Measurements from ENCODE around the gene C1QTNF5. TPM values are rescaled to one million over a fixed set of nuclear protein-coding genes. Genes with fewer than 3 reads are reported as not detected.

Gene C1QTNF5
- total RNA-seq, 5 donors from 2014 or later (not counting 1 experiment from before 2014, with no cell fraction given) = not detected

- H3K36me3 Mint-ChIP-seq = no peaks in the 10 kb centered on the region
- Histone ChIP-seq H3K4me3 (ENCODE audit: control insufficient read depth in 1 of 2, extremely low read depth in 1 of 2, low read length in 1 of 2) (no peak overlapping the region), H3K27ac (ENCODE audit: low read length) (no peak overlapping the region), H3K36me3 (ENCODE audit: control insufficient read depth in 2 of 2, extremely low read depth in 1 of 2, insufficient read depth in 1 of 2, low read length in 1 of 2) (no peaks in the 10 kb centered on the region), H3K27me3 (replicated peaks in 1 of 2; ENCODE audit: control insufficient read depth in 2 of 2, extremely low read depth in 1 of 2, insufficient read depth in 2 of 2, low read length in 1 of 2) (peaks cover 5 to 39% of the 10 kb centered on the region in 2 experiments), H3K4me1 (ENCODE audit: control insufficient read depth in 1 of 2, extremely low read depth in 1 of 2, insufficient read depth in 2 of 2, low read length in 2 of 2) (peaks cover 0 to 23% of the 10 kb centered on the region in 2 experiments), H3K9me3 (no peaks in the 10 kb centered on the region)
- DNase-seq (no peak), ATAC-seq (replicated peaks in 1 of 4) (no peak)
- ChIA-PET POLR2A (no interaction called here), CTCF (interaction anchor here in 1 of 2 donors (0.6 to 1.1 kb wide), 3 partner anchors 7 to 21 kb away, joined by 3 to 4 read pairs (median 3); no protein-coding TSS in a partner anchor)
- no peak overlapping the region for H3K4me3 Mint-ChIP-seq
- H3K27ac Mint-ChIP-seq = no peak overlapping the region
- peaks cover 7 to 18% (median 12%) of the 10 kb centered on the region in 3 donors for H3K4me1 Mint-ChIP-seq
- WGBS (ENCODE audit: insufficient coverage) = 89% methylated on average over 8 of the region's 10 CpGs
- H3K9me3 Mint-ChIP-seq = no peaks in the 10 kb centered on the region
- H3K27me3 Mint-ChIP-seq = peaks cover 5 to 23% of the 10 kb centered on the region in 2 donors
Observed at GRCh38 chr11:119359365-119360214, 18.9 kb upstream of the C1QTNF5 start.

DNA sequence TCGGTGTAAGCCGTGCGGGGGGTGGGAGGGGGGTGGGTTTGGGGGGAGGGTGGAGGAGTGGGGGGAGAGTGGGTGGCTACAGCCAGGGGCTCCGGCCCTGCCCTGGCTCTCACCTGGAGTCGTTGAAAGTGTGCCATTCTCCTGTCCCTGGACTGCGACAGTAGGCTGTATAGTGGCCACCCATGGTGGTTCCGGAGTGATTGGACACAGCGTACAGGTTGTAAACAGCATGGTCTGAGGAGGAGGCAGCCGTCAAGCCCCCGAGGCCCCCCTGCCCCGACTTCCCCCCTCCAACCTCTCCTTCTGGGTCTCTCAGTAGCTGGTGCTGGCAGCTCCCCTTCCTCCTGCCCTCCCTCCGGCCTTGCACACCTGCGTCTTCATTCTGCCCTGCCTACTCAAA, 16.4 kb upstream of the C1QTNF5 start:
- Mint-ChIP-seq H3K4me3 (peak overlapping the region; percentile 56 to 81 (median 70)), H3K36me3 (no peaks in the 10 kb centered on the region), H3K27me3 (peaks cover 11 to 22% of the 10 kb centered on the region in 2 donors), H3K27ac (no peak overlapping the region), H3K9me3 (no peaks in the 10 kb centered on the region), H3K4me1 (peaks cover 2 to 9% (median 7%) of the 10 kb centered on the region in 3 donors)
- Histone ChIP-seq H3K4me3 (ENCODE audit: control insufficient read depth in 1 of 2, extremely low read depth in 1 of 2, low read length in 1 of 2) (peak overlapping the region; percentile 47 to 97), H3K27ac (ENCODE audit: low read length) (no peak overlapping the region), H3K27me3 (replicated peaks in 1 of 2; ENCODE audit: control insufficient read depth in 2 of 2, extremely low read depth in 1 of 2, insufficient read depth in 2 of 2, low read length in 1 of 2) (peaks cover 6 to 34% of the 10 kb centered on the region in 2 experiments), H3K4me1 (ENCODE audit: control insufficient read depth in 1 of 2, extremely low read depth in 1 of 2, insufficient read depth in 2 of 2, low read length in 2 of 2) (peaks cover 0 to 11% of the 10 kb centered on the region in 2 experiments), H3K36me3 (ENCODE audit: control insufficient read depth in 2 of 2, extremely low read depth in 1 of 2, insufficient read depth in 1 of 2, low read length in 1 of 2) (no peaks in the 10 kb centered on the region), H3K9me3 (no peaks in the 10 kb centered on the region)
- DNase-seq = no peak
- WGBS (ENCODE audit: insufficient coverage) = 0% methylated on average over 1 of the region's 13 CpGs
- ChIA-PET POLR2A (interaction anchor here in 1 of 2 donors (0.6 kb wide), 1 partner anchor 310 kb away, joined by 6 read pairs; no protein-coding TSS in a partner anchor), CTCF (interaction anchor here (0.6 to 2.8 kb wide), 12 partner anchors 8 to 646 kb away, joined by 3 to 21 read pairs (median 10); partner anchors contain the start of gene USP2 (in 2 of the 2))
- no peak for ATAC-seq (replicated peaks in 1 of 4)

GRCh38 chr11:119356349-119357031, 15.8 kb upstream of the C1QTNF5 start:
- DNase-seq (peak; percentile 42 to 85 (median 66)), ATAC-seq (replicated peaks in 1 of 4) (peak; percentile 92 to 96 (median 94))
- Mint-ChIP-seq H3K27ac (peak overlapping the region in 1 of 2 donors; percentile 16), H3K4me1 (peaks cover 2 to 9% (median 7%) of the 10 kb centered on the region in 3 donors), H3K36me3 (no peaks in the 10 kb centered on the region), H3K9me3 (no peaks in the 10 kb centered on the region), H3K27me3 (peaks cover 15 to 20% of the 10 kb centered on the region in 2 donors), H3K4me3 (peak overlapping the region; percentile 81 to 89 (median 83))
- Histone ChIP-seq H3K27me3 (replicated peaks in 1 of 2; ENCODE audit: control insufficient read depth in 2 of 2, extremely low read depth in 1 of 2, insufficient read depth in 2 of 2, low read length in 1 of 2) (peaks cover 5 to 37% of the 10 kb centered on the region in 2 experiments), H3K4me3 (ENCODE audit: control insufficient read depth in 1 of 2, extremely low read depth in 1 of 2, low read length in 1 of 2) (peak overlapping the region; percentile 47 to 97), H3K36me3 (ENCODE audit: control insufficient read depth in 2 of 2, extremely low read depth in 1 of 2, insufficient read depth in 1 of 2, low read length in 1 of 2) (no peaks in the 10 kb centered on the region), H3K27ac (ENCODE audit: low read length) (no peak overlapping the region), H3K4me1 (ENCODE audit: control insufficient read depth in 1 of 2, extremely low read depth in 1 of 2, insufficient read depth in 2 of 2, low read length in 2 of 2) (peaks cover 0 to 11% of the 10 kb centered on the region in 2 experiments), H3K9me3 (no peaks in the 10 kb centered on the region)
- ChIA-PET POLR2A (no interaction called here), CTCF (interaction anchor here (0.6 to 2.8 kb wide), 22 partner anchors 8 to 647 kb away, joined by 3 to 21 read pairs (median 4); partner anchors contain the start of genes USP2 (in 2 of the 2) and NECTIN1 (in 1 of the 2))
- 1% methylated on average over 47 of the region's 54 CpGs for WGBS (ENCODE audit: insufficient coverage)

DNA sequence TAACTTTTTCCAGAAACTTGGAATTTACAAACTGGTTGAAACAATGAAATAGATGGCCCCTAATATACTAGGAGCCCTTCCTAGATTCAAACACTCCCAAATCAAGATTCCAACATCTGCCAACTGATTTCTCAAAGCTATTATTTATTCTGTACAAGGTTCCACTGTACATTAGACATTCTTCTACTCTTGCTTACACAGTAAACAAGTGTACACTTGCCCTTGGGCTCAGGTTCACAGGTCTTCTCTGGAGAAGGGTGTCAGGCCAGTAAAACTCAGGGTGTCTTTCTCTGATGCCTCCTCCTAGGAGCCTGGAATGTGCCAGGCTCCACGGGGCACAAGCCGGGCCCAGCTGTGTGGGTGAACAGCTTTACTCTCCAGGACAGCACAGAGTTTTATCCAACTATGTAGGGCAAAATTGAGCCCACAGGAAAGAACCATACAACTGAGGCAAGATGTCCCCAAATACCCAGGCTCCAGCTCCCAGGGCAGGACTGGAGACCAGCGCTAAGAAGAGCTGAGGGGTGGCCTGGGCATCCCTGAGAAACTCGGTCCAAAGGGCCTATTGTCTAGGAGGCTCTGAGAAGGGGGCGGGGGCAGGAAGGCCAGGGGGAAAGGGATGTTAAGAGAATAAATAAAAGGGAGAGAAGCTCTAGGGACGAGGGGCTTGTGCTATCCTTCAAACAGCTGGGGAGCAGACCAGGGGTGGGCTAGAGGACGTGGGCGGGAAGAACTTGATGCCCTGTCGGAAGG, 14.6 kb upstream of the C1QTNF5 start:
- Mint-ChIP-seq H3K4me3 (peak overlapping the region in 1 of 3 donors; percentile 81), H3K27ac (no peak overlapping the region), H3K27me3 (peaks cover 15 to 20% of the 10 kb centered on the region in 2 donors), H3K4me1 (peaks cover 2 to 9% (median 7%) of the 10 kb centered on the region in 3 donors), H3K36me3 (no peaks in the 10 kb centered on the region), H3K9me3 (no peaks in the 10 kb centered on the region)
- H3K36me3 ChIP-seq (ENCODE audit: control insufficient read depth in 2 of 2, extremely low read depth in 1 of 2, insufficient read depth in 1 of 2, low read length in 1 of 2) = no peaks in the 10 kb centered on the region
- ATAC-seq (replicated peaks in 1 of 4) (no peak), DNase-seq (no peak)
- peaks cover 5 to 41% of the 10 kb centered on the region in 2 experiments for H3K27me3 ChIP-seq (replicated peaks in 1 of 2; ENCODE audit: control insufficient read depth in 2 of 2, extremely low read depth in 1 of 2, insufficient read depth in 2 of 2, low read length in 1 of 2)
- H3K4me1 ChIP-seq (ENCODE audit: control insufficient read depth in 1 of 2, extremely low read depth in 1 of 2, insufficient read depth in 2 of 2, low read length in 2 of 2) = peaks cover 0 to 14% of the 10 kb centered on the region in 2 experiments
- 65% methylated on average over 7 of the region's 9 CpGs for WGBS (ENCODE audit: insufficient coverage)
- H3K9me3 ChIP-seq = no peaks in the 10 kb centered on the region
- no peak overlapping the region for H3K4me3 ChIP-seq (ENCODE audit: control insufficient read depth in 1 of 2, extremely low read depth in 1 of 2, low read length in 1 of 2)
- POLR2A ChIA-PET = interaction anchor here in 1 of 2 donors (0.6 kb wide), 1 partner anchor 332 kb away, joined by 5 read pairs; no protein-coding TSS in a partner anchor
- no peak overlapping the region for H3K27ac ChIP-seq (ENCODE audit: low read length)
- CTCF ChIA-PET = interaction anchor here (0.6 to 2.8 kb wide), 14 partner anchors 9 to 377 kb away, joined by 3 to 21 read pairs (median 5); partner anchors contain the start of genes USP2 (in 2 of the 2) and NECTIN1 (in 1 of the 2)

GRCh38 chr11:119352857-119353260, 12.2 kb upstream of the C1QTNF5 start:
- H3K27me3 Mint-ChIP-seq = peaks cover 15 to 21% of the 10 kb centered on the region in 2 donors
- CTCF ChIA-PET = interaction anchor here in 1 of 2 donors (0.5 kb wide), 1 partner anchor 1080 kb away, joined by 3 read pairs; no protein-coding TSS in a partner anchor

More at GRCh38 chr11:119352857-119353260, 12.2 kb upstream of the C1QTNF5 start:
- peaks cover 5 to 44% of the 10 kb centered on the region in 2 experiments for H3K27me3 ChIP-seq (replicated peaks in 1 of 2; ENCODE audit: control insufficient read depth in 2 of 2, extremely low read depth in 1 of 2, insufficient read depth in 2 of 2, low read length in 1 of 2)
- no peak overlapping the region for H3K4me3 Mint-ChIP-seq
- no peaks in the 10 kb centered on the region for H3K9me3 Mint-ChIP-seq
- 76% methylated on average over 3 of the region's 4 CpGs for WGBS (ENCODE audit: insufficient coverage)
- no peak overlapping the region for H3K4me3 ChIP-seq (ENCODE audit: control insufficient read depth in 1 of 2, extremely low read depth in 1 of 2, low read length in 1 of 2)
- no peaks in the 10 kb centered on the region for H3K9me3 ChIP-seq
- no peak for DNase-seq
- H3K27ac Mint-ChIP-seq = no peak overlapping the region
- H3K4me1 ChIP-seq (ENCODE audit: control insufficient read depth in 1 of 2, extremely low read depth in 1 of 2, insufficient read depth in 2 of 2, low read length in 2 of 2) = peaks cover 0 to 16% of the 10 kb centered on the region in 2 experiments
- POLR2A ChIA-PET = interaction anchor here in 1 of 2 donors (0.7 kb wide), 1 partner anchor 262 kb away, joined by 3 read pairs; no protein-coding TSS in a partner anchor
- H3K36me3 ChIP-seq (ENCODE audit: control insufficient read depth in 2 of 2, extremely low read depth in 1 of 2, insufficient read depth in 1 of 2, low read length in 1 of 2) = no peaks in the 10 kb centered on the region
- H3K4me1 Mint-ChIP-seq = peaks cover 2 to 10% (median 9%) of the 10 kb centered on the region in 3 donors
- ATAC-seq (replicated peaks in 1 of 4) = no peak
- no peaks in the 10 kb centered on the region for H3K36me3 Mint-ChIP-seq
- H3K27ac ChIP-seq (ENCODE audit: low read length) = no peak overlapping the region

All from T-cell (primary cell).